Upper lobe of left lung (tissue), 4 donors: ENCODE results near the gene TRAP1.

ENCODE experiments used
- POLR2A ChIP-seq, 4 donors: fragments of 450-650 bp; IDR thresholded peaks; one replicate each; pipeline ENCODE4 v1.5.1; 2016 to 2017; ENCODE audit warnings: antibody characterized with exemption in 4 of 4, mild to moderate bottlenecking in 2 of 4
- TF ChIP-seq, protein P1 (sequence below), 6 experiments: fragments of 450-650 bp in 4 of 6; fragments of 200-600 bp in 2 of 6; sonication (generic) in 2 of 6; IDR thresholded peaks; one replicate each; pipeline ENCODE4 v1.5.1; 2016 to 2019; ENCODE audit warnings: antibody characterized with exemption in 6 of 6

DNA sequence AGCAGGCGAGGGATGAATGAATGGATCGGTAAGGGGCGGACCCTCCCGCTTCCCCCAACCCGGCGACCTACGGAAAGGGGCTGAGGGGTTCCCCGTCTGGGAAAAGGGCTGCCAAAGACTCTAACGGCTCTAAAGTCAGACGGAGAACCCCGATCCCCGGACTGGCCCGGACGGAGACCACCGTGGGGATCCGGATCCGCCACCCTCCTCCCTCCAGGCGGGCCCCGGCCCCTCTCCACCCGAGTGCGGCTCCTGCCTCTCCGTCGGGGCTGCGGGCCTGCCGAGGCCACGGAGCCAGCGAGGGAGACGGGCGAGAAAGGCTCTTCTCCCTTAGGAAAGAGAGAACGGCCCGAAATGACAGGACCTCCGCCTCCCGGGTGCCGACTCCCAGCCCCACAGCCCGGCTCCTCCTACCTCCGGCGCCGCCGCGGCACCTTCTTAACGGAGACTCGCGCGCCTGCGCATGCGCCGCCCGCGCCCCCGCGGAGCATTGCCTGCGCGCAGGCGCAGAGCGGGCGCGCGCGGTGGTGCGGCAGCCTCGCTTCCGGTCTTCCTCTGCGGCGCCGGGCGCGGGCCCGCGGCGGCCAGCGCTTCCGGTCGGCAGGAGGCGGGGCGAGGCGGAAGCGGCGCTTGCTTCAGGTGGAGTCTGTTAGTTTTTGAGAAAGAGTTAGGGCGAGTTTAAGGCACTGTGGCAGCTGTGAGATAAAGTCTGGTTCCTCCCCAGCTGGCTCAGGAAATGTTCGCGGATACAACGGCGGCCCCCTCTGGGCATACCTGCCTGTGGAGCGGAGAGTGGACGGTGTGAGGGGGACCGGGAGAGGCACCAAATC is 106.0 kb downstream of the TRAP1 start, which contains the start of gene SLX4:
- TF ChIP-seq, protein P1, sequence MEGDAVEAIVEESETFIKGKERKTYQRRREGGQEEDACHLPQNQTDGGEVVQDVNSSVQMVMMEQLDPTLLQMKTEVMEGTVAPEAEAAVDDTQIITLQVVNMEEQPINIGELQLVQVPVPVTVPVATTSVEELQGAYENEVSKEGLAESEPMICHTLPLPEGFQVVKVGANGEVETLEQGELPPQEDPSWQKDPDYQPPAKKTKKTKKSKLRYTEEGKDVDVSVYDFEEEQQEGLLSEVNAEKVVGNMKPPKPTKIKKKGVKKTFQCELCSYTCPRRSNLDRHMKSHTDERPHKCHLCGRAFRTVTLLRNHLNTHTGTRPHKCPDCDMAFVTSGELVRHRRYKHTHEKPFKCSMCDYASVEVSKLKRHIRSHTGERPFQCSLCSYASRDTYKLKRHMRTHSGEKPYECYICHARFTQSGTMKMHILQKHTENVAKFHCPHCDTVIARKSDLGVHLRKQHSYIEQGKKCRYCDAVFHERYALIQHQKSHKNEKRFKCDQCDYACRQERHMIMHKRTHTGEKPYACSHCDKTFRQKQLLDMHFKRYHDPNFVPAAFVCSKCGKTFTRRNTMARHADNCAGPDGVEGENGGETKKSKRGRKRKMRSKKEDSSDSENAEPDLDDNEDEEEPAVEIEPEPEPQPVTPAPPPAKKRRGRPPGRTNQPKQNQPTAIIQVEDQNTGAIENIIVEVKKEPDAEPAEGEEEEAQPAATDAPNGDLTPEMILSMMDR (IDR thresholded peaks at IDR 0.05), result peak in 4 of 6 experiments; percentile 4 to 51 (median 18)
- peak in 2 of 4 donors; percentile 85 to 86 for TF ChIP-seq POLR2A (IDR thresholded peaks at IDR 0.05)
